GM21367 (cell line): ENCODE measurements around the gene SPDYE1.

Source experiments
- ATAC-seq: cut with Tn5 transposase; IDR thresholded peaks from one replicate; pipeline ENCODE4 v1.9.1; 2021; ENCODE audit not compliant: unreplicated experiment

SPDYE1 gene

DNA sequence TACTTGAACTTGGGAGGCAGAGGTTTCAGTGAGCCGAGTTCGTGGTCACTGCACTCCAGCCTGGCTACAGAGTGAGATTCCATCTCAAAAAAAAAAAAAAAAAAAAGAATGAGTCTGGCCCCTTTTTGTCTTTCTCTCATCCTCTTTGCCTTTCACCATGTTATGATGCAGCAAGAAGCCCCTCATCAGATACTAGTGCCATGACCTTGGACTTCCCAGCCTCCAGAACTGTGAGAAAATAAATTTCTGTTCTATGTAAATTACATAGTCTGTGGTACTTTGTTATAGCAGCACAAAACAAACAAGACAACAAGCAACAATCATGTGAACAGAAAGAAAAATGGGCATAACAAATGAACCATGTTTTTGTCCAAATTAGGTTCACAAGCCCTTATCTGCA is 44.5 kb downstream of the SPDYE1 start:
- ATAC-seq = no peak

DNA sequence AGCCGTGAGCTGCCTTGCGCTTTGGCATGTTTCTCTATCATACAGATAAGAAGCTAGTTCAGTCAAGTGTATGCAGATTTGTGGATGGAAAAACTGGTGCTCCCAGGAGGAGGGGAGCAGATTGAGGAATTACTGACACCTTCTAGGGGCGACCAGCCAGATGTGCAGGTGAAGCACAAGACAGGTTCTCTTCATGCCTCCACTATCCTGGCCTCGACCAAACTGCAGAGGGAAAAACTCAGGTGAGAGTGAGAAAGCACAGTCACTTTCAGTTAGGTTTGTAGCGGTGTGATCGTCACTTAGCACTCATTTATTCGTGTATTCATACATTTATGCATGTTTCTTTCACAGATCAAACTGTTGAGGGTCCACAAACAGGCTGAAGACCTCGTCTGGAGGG is 46.2 kb downstream of the SPDYE1 start:
- ATAC-seq = no peak

DNA sequence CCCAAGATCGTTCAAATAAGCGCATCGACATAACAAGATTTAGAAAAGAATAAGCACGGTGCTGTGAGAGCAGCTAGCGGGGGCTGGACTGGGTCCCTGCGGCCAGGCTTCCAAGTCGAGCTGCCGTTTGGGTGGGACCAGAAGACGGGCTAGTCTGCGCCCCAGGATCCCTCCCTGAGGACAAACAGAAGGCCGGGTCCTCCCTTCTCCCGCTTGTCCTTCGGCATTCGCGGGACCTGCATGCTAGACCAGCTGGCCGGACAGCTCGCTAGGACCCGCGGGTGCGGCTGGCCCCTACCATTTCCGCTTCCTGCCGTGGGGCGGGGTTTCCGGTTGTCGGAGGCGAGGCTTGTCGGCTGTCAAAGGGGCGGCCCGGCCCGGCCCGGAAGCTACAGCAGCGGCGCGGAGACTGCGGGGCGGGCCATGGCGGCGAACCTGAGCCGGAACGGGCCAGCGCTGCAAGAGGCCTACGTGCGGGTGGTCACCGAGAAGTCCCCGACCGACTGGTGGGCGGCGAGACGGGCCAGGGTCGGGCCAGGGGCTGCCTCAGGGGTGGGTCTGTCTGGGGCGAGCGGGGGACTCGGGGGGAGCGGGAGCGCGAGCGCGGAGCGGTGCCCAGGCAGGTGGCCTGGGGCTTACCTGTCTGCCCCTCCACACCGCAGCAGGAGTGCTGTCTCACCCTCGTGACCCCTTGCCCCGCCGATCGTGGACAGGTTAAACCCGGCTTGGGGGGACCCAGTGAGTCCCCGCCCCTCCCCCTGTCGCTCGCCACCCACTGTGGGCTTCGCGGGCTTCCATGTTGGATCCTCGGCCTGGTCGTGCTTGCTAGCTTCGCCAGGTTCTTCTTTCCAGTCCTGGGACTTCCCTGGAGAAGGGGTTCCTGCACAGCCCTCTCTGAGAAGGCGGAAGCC is 46.9 kb downstream of the SPDYE1 start, which contains the start of gene DBNL:
Gene DBNL (plus strand): TSS at position 388 of the 911 bp plus-strand sequence. CDS start 36 bp downstream, at position 424.
- ATAC-seq = peak; percentile 58

DNA sequence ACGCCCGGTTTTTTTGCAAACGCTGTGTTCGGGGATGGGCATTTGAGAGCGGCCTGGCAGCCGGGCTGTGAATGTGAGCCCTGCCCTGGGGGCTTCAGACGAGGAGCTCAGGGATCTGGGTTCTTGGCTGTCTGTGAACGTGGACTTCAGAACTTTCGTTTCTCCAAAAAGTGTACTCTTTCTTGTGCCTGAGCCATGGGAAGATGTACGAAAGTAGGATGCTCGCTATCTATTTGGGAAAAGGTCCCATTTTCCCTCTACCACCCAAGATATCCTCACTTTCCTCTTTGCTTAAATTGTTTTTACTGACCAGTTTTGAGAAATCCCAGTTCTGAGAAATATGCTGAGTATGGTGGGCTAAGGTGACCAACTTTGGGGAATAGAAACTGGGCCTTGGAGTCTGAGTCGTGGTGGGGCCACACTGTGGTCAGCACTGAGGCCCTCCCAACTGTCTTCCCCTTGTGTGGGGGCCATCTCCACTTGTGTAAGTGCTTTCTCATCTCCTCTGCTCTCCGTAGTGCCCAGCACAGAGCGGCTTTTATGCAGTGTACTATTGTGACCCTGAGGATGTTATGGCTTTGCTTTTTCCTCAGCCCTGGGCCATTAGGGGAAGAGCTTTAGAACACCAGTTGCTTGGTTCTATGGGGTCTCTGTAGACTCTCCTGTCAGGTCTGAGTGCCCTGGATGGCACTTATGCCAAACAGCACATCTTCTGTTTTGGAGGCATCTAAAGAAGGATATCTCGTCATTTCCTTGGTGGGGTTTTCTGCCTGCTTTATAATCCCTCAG is 47.7 kb downstream of the SPDYE1 start:
- no peak for ATAC-seq

DNA sequence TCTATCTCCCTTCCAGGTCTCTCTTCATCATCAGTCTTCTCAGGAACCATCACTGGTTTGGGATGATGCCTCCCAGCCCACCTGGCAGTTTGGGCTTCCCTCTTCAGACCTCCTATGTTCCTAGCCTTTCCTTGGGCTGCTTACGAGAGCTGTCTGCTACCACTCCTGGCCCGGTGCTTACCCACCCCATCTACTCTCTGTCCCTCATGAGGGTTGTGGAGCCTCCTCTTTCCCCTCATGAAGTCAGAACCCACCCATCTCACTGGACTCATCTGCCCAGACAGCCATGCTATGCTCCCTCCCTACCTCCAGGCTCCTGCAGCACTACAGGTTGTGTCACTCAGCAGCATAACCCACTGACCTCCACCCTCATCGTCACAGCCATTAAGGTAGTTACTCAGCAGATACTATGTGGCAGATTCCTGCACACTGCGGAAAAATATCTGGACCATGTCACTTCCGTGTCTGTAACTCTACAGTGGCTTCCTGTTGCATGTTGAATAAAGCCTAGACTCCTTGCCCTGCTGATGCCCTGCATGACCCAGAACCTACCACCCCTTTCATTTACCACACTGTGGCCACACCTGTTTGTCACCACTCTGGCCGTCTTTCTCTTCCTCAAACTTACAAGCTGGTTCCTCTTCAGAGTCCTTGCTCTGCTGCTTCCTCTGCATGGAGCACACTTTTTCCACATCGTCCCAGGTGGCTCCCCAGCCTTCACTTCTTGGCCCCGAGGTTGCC is 48.8 kb downstream of the SPDYE1 start:
- ATAC-seq = peak; percentile 65

DNA sequence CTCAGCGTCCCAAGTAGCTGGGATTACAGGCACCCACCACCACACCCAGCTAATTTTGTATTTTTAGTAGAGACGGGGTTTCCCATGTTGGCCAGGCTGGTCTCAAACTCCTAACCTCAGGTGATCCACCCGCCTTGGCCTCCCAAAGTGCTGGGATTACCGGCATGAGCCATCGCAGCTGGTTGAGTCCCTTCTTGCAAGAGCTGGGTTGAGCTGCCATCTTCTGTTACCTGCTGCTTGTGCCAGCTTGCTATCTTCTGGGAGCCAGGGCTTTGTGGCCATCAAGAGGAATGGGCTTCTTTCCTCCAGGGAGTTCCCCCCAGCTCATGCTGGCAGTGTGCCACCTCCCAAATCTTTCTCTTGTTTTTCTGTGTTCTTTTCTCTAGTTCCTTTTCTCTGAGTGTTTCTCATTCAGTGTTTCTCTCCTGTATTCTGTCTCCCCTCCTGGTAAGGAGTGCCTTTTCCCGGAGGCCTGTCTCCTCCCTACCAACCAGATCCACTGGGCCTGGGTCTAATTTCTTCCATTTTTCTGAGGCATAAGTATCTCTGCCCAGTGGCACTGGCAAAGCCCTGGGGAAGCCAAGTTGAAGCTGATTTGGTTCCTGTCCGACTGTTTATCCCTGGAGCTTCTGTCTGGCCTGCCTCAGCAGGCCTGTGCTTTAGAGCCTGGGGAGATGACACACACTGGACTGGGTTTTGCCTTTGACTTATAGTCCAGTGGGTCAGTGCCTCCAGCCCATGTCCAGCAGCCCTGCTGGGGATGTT is 50.5 kb downstream of the SPDYE1 start:
- ATAC-seq = no peak

DNA sequence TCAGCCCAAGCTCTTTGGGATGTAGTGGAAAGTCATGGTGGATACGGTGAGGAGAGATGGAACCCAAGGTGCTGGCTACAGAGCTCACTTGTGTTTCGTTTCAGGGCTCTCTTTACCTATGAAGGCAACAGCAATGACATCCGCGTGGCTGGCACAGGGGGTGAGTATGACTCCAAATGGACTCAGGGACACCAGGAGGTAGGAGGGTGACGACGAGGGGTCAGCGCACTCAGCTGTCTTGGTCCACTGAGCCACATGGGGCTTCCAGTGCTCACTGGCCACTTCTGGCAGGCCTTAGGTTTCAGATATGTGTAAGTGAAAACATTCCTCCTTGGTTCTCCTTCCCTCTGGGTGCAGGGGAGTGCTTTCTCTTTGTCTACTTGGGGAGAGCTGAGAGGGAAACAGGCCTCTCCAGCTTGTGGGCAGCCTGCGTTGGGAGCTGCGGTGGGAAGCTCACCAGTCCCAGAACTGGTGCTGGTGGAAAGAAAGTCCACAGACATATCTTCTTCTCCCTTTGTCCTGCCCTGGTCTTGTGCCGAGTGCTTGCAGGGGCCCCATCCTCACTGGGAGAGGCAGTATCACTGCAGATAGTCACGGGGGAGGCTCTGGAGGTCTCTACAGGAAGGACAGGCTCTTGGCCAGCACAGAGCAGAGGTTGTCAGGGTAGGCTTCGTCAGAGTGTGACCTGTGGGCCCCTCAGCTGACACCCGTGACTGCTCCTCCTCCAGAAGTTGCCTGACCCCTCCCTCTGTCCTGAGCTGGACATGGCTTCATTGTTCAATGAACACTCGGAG is 52.6 kb downstream of the SPDYE1 start:
- ATAC-seq = no peak

DNA sequence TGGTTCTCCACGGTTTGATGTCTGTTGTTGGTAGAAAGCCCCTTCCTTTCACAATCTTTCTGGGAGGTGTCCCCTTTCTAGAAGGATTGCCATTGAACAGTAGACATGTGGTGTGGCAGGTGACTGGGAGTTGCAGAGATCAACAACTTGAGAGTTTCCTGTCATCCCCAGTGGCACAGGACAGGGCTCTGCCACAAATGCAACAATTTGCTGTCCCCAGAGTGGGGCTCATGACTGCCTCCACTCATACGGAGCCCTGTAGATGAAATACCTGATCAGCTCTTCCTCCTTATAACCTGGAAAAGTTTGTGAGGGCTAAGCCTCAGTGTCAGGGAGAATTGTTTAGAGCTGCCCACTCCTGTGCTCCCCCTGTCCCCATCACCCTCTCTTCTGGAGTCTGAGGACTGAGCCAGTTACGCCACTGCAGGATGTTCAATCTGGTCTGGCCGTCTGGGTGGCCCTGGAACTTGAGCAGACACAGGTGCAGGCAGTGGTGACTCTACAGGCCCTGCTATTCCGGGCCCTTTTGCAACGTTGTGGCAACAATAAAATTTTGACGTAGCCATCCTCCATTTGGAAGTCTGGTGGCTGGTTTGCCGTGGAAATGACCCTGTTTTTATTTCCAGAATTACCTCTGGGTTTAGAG is 53.3 kb downstream of the SPDYE1 start:
- no peak for ATAC-seq

DNA sequence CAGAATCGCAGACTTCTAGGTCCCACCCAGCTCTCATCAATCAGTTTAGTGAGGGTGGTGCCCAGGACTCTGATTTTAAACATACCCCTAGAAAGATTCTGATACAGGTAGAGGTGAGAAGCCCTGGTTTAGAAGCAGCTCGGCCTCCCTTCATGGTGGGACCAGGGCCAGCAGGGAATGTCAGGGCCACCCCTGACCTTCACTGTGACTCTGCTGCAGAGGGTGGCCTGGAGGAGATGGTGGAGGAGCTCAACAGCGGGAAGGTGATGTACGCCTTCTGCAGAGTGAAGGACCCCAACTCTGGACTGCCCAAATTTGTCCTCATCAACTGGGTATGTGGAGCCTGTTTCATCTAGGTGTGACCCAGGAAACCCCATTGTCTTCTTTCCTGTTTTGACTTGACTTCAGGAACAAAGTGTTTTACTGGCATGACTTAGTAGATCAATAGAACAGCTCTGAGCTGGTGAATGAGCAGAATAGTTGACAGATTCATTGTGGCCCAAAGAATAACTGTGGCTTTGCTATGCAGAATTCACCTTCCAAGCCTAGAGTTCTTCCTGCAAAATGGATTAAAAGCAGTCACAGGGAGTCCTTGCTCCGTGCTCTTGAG is 54.0 kb downstream of the SPDYE1 start:
- ATAC-seq = no peak

DNA sequence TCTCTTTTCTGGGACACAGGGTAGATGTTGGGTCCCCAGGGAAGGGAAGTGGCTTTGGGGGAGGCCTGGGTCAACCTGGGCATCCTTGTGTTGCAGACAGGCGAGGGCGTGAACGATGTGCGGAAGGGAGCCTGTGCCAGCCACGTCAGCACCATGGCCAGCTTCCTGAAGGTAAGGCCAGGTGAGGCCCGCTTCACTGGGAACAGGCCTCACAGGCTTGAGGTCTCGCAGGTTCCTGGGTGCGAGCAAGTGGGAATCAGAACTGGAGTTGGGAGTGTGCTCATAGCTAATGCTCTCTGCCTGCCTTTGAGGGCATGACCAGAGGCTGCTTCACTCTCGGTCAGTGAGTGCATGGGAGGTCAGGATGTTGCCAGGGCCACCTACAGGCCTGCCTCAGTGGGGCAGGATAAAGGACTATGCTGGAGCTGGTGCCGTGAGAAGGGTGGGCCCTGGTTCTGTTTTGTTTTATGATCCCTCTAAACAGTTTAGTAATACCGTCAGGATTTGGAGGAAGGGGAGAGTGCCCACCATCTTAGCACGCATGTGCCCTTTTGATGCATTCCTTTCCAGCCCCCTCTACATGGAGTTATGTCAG is 55.2 kb downstream of the SPDYE1 start:
- ATAC-seq = no peak

DNA sequence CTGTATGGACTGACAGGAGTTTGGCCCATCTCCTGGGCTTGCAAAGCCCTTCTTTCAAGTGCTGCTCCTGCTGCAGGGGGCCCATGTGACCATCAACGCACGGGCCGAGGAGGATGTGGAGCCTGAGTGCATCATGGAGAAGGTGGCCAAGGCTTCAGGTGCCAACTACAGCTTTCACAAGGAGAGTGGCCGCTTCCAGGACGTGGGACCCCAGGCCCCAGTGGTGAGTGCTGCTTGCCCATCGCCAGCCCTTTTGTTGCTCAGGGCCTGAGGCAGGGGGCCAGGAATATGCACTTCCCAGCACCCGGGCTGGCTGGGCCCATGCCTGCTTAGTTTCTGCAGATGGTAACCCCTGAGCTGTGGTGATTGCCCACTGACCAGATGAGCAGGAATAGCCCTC is 59.0 kb downstream of the SPDYE1 start:
- ATAC-seq = no peak

DNA sequence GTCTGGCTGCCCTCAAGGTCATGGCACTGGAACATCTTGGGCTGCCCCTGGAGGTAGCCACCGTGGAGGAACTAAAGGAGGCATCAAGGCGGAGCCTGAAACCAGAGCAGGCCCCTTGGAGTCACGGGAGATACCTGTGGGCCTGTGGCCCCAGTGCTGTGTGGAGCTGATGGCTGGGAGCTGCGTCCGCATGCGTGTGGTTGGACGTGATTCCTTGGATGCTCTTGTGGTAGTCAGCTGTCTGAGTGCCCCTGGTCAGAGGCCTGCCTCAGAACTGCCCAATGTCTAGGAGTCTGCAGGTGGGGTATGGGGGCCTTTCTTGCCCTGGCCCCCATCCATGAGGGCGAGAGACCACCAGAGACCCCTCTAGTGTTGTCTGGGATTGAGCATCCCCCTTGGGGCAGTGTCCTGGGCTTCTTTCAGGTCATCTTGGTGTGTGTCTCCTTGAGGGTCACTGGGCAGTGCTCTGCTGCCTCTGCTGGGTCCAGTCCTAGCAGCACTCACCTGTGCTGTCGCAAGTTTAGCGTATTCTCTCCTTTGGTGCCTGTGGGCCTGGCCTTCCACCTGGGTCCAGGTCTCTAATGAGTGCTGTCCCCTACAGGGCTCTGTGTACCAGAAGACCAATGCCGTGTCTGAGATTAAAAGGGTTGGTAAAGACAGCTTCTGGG is 59.6 kb downstream of the SPDYE1 start:
- ATAC-seq = no peak

DNA sequence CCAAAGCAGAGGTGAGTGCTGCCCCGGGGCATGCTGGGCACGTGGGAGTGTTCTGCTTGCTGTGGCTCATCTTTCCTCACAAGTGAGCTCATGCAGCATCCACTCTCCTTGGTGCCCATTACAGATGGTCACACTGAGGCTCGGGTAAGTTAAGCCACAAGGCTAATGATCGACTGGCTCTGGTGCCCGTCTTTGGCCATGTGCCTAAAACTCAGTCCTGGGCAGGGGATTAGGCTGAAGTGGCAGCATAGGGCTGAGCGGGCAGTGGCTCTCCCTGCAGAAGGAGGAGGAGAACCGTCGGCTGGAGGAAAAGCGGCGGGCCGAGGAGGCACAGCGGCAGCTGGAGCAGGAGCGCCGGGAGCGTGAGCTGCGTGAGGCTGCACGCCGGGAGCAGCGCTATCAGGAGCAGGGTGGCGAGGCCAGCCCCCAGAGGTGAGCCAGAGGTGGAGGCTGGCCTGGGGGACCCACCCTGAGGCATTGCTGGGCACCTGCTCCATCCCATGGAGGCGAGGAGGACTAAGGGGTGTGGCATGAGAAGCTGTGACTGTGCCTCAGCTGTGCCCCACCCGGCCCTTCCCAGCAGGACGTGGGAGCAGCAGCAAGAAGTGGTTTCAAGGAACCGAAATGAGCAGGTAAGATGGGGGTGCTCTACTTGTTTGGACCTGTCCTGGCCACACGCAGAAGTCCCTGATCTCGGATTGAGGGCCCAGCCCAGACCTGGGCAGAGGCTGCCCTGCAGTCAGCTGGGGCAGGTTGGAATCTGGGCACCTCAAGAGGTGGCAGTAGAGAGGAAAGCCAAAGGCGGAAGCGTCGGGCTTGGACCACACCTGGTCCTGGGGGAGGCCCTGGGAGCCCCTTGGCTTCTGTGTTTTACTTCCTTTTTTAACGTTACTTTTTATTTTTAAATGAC is 60.4 kb downstream of the SPDYE1 start:
- no peak for ATAC-seq

DNA sequence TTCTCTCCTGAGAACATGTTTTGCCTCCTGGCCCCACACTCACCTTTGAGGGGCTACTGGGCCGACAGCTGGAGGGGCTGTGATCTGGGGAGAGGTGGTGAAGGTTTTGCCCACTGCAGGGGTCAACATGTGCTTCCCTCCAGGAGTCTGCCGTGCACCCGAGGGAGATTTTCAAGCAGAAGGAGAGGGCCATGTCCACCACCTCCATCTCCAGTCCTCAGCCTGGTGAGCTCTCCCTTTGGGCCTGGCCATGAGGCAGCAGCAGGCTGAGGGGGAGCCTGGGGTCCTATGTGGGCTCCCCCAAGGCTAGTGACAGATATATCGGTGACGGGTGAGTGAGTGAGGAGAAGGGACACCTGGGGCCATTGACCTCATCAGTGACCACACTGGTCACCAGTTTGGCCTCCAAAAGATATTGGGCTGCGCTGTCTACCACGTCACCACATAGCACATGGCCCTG is 61.1 kb downstream of the SPDYE1 start:
- ATAC-seq = no peak

DNA sequence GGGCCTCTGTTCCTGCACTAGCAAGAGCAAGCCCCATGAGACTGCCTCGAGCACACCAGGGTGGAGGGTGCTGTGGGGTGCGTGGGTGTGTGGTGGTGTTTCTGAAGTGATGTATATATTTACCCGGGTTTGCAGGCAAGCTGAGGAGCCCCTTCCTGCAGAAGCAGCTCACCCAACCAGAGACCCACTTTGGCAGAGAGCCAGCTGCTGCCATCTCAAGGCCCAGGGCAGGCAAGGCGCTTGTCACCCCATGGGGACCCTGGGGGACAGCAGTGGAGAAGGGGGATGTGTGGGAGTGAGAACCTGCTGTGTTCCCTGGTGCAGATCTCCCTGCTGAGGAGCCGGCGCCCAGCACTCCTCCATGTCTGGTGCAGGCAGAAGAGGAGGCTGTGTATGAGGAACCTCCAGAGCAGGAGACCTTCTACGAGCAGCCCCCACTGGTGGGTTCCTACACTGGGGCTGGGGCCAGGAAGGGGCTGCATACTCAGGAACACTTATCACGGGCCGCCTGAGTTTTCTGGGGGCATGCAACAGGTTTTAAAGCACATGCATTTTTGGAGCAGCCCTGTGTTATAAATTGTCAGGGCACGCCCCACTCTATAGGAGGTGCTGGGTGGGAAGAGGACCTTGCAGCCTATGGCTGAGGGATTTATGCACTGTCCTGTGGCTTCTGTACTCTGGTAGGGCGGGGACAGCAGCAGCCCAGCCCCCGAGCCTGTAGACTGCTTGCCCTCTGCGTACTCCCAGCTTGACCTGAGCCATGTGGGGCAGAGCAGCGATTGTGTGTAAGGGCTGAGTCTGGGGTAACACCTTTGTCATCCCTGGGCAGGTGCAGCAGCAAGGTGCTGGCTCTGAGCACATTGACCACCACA is 61.8 kb downstream of the SPDYE1 start:
- peak; percentile 50 for ATAC-seq
